Stimulated activated CD8-positive, alpha-beta memory T cell treated with anti-CD3 and anti-CD28 coated beads, Interleukin-12 subunit alpha, Interleukin-12 subunit beta, amount 100 ng/mL, for 1 hour (primary cell): ENCODE data around the gene AKT2.
"Not testable (repeated sequence)": the region's sequence is repeated elsewhere in the genome, so short reads cannot be mapped to it uniquely, and the experiment has no call there.

ENCODE experiments used
- DNase-seq: peaks from one replicate; pipeline ENCODE4 v3.0.0-alpha.2; 2020; ENCODE audit warnings: low read depth

Gene AKT2

DNA sequence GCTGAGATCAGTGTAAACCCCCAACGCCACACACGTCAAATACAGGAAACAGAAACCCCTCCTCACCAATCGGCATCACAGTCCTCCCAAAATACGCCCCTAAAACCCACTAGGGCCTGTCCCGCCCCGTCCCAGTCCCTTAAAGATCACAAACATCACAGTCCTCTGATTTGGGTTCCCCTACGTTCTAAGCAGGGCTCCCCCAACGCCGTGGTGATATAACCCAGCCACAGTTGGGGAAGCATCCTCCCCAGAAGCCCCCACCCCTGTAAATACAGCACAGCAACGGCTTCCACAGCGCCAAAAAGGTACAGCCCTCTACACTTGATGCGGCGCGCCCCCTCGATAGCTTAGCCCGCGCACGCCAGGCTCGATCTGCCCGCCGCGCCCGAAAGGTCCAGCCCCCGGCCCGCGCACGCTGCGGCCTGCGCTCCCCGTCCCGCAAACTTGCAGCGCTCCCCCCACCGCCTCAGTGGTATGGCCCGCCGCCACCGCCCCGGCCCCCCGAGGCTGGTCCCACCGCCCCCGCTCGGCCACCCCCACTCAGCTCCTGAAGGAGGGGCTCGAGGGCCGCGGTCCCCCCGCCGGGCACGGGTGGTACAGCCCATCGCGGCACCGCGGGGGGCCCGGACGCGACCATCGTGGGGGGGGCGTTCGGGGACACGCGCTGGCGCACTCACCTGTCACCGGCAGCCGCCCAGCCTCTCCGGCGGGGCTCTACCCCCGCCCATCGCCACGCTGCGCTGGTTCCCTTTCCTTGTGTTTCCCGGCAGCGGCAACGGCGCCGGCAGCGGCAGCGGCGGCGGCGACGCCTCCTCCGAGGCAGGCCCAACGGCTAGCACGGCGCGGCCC lies at the start of gene AKT2:
Gene AKT2, minus strand, starts transcription at position 845 of the 852 bp plus-strand sequence. CDS start 20,078 bp downstream, outside the sequence.
- DNase-seq, result peak; percentile 54

- not testable (repeated sequence) for DNase-seq
These were observed 47.9 kb upstream of the AKT2 start for GRCh38 chr19:40333083-40333482.

GRCh38 chr19:40332669-40333068 lies 47.5 kb upstream of the AKT2 start:
- DNase-seq, result no peak

DNA sequence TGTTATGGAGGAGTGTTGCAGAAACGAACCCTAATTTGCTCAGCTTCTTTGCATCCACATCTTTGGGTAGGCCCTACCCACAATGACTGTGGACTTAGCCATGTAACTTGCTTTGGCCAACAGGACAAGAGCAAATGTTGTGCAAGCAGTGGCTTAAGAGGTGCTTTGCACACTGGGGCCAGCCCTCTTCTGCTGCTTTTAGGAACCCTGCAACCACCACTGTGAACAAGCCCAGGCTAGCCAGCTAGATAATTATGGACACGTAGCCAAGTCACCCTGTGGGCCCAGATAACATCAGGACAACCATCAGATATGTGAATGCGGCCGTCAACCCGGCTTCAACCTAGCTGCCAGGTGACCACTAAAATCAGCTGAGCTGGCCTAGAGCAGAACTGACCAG lies 45.9 kb upstream of the AKT2 start:
- DNase-seq, result no peak

DNA sequence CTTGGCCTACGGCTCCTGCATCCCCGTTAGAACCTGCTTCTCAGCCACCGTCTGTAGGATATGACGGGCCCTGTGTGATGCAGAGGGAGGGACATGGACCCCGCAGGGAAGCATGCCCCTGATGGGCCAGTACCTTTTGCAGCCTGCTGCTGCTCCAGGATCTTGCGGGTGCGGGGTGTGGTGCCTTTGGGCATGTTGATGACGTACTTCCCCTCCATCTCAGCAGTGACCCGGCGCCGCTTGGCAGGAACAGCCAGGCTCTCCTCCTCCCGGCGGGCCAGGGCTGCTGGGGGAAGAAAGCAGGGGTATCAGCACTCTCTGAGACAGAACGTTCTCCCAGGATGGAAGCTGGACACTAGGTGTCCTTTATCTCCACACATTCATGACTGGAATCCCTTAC lies 41.1 kb upstream of the AKT2 start:
- DNase-seq, result no peak

DNA sequence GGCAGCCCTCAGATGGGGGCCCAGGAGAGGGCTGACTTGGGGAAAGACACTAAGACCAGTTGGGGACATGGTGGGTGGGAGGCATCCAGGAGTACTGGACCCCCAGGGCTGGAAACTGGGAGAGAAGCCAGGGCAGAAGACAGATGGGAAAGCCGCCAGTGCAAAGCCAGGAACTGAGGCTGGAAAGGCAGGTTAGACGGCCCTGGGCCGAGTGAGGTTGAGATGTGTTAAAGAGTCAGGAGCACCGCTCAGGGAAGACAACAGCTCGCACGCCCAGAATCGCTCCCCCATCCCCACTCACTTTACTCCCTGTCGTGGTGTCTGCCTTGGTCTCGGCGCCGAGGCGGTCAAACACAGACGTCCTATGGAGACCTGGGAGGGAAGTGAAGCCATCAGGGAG lies 38.6 kb upstream of the AKT2 start:
- DNase-seq, result no peak

- DNase-seq, result no peak
These were observed 37.9 kb upstream of the AKT2 start for GRCh38 chr19:40322951-40323615.

- DNase-seq, result no peak
These were observed 37.1 kb upstream of the AKT2 start for GRCh38 chr19:40322271-40322610.

- DNase-seq, result no peak
These were observed 36.6 kb upstream of the AKT2 start for GRCh38 chr19:40321566-40322270.

DNA sequence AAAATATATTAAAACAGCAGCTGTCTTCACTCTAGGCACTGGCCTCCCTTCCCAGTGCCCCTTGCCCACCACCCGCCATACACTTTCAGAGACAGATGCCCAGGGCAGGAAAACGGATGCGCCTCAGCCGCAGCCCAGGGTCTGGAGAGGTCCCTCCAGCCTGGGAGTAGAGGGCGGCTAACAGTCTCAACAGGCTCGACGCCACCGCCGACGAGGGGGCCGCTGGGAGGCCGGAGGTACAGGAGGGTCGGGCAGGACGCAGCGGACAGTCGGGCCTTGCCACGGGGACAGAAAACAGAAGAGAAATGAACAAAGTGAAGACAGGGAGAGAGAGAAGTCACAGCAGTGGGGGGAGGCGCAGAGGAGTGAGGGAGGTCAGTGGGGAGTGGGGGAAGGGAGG lies 35.9 kb upstream of the AKT2 start:
- DNase-seq, result no peak

DNA sequence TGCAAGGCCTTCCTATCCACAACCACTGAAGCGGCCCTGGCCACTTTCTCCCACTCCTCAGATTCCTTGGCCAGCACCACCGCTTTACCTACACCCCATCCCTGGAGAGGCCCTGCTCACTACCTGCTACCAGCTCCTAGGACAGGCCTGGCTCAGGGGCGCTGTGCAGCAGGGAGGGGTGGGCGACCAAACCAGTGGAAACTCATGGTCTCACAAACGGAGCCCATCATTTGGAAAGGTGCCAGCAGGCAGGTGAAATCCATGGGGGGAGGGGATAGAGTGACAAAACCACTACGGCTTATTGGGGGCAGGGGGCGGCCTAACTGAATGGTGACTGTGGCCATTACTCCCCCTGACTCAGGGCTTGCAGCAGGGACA lies 35.4 kb upstream of the AKT2 start:
- DNase-seq, result no peak

- no peak for DNase-seq
These were observed 32.2 kb upstream of the AKT2 start for GRCh38 chr19:40317338-40317737.

DNA sequence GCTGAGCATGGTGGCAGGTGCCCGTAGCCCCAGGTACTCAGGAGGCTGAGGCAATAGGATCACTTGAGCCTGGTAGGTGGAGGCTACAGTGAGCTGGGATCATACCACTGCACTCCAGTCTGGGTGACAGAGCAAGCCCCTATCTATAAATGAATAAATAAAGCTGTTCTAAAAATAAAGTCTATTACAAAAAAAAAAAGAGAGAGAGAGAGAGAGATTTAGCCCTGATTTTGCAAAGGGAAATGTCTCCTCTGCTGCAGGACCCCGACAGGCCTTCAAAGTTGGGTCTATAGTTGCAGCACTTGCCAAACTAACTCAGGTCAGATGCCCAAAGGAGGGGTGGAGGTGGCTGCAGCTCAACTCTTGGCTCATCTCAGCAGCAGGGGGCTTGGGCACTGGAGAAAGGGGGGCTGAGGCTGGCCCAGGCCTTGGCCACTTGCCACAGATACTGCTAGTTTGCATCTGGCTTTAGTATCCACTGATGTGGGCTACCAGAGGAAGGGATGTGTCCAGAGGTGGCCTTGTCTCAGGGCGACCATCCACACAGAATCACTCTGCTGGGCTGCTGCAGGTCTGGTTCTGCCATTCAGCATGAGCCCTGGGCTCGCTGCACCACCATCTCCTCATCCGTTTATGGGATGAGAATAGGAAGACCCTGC lies 30.8 kb upstream of the AKT2 start:
- no peak for DNase-seq

GRCh38 chr19:40314656-40315055 lies 29.5 kb upstream of the AKT2 start:
- DNase-seq, result no peak

- DNase-seq, result no peak
These were observed 28.3 kb upstream of the AKT2 start for GRCh38 chr19:40313229-40313983.

- no peak for DNase-seq
These were observed 27.4 kb upstream of the AKT2 start for GRCh38 chr19:40312533-40312932.

DNA sequence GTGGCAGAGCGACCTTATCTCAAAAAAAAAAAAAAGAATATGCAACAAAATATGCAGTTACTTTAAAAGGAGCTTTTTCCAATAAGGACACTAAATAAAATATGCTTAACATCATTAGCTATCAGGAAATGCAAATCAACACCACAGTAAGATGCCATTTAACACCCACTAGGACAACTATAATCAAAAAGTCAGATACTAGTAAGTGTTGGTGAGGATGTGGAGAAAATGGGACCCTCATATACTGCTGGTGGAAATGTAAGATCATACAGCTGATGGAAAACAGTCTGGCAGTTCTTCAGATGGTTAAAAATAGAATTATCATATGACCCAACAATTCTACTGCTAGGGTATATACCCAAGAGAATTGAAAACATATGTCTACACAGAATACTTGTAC lies 24.5 kb upstream of the AKT2 start:
- DNase-seq, result no peak

GRCh38 chr19:40305403-40305802 lies 20.3 kb upstream of the AKT2 start:
- peak; percentile 64 for DNase-seq

- DNase-seq, result no peak
These were observed 19.2 kb upstream of the AKT2 start for GRCh38 chr19:40304306-40304705.

- no peak for DNase-seq
These were observed 18.6 kb upstream of the AKT2 start for GRCh38 chr19:40303765-40304164.

DNA sequence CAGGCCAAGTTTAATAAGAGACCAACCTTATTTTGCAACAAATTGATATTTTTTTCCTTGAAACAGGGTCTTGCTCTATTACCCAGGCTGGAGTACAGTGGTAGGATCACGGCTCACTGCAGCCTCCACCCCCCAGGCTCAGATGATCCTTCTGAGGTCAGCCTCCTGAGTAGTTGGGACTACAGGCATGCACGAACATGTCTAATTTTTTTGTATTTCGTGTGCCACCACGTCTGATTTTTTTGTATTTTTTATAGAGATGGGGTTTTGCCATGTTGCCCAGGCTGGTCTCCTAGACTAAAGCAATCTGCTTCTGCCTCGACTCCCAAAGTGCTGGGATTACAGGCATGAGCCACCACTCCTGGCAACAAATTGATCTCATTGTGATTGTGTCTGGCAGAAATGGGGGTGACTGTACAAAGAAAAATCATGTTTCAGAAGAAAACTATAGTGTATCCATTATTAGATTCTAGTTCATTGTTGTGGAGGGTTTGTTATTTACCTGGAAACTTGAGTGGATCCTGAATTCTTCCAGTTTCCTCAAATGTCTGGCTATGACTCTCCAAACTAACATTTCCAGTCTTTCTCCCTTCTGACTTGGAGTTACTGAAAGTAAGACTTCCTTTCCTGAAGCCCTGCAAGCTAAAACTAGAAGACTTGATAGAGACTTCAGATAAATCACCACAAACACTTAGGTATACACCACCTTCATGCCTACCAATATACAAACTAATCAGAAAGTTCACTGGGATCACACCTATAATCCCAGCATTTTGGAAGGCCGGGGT lies 17.3 kb upstream of the AKT2 start:
- no peak for DNase-seq
